ENCODE data around the gene SIRT4.
A peak's percentile ranks its signal among the peaks of the same experiment; 100 is the strongest.
"Not testable (repeated sequence)": the region's sequence is repeated elsewhere in the genome, so short reads cannot be mapped to it uniquely, and the experiment has no call there.

Gene SIRT4

GRCh38 chr12:120335447-120335846 lies 33.3 kb downstream of the SIRT4 start:
- not testable (repeated sequence) for DNase-seq (ENCODE audit: low spot score)

- not testable (repeated sequence) for DNase-seq (ENCODE audit: low spot score)
These were observed 34.3 kb downstream of the SIRT4 start for GRCh38 chr12:120336392-120336791.

GRCh38 chr12:120337730-120338129 lies 35.6 kb downstream of the SIRT4 start:
- no peak for DNase-seq (ENCODE audit: low spot score)

GRCh38 chr12:120339256-120339655 lies 37.1 kb downstream of the SIRT4 start:
- DNase-seq (ENCODE audit: low spot score), result no peak

- no peak for DNase-seq (ENCODE audit: low spot score)
These were observed 40.3 kb downstream of the SIRT4 start for GRCh38 chr12:120342175-120343038.

- no peak for DNase-seq (ENCODE audit: low spot score)
These were observed 41.0 kb downstream of the SIRT4 start for GRCh38 chr12:120343039-120343537.

- no peak for DNase-seq (ENCODE audit: low spot score)
These were observed 41.6 kb downstream of the SIRT4 start for GRCh38 chr12:120343692-120344091.

- DNase-seq (ENCODE audit: low spot score), result no peak
These were observed 43.9 kb downstream of the SIRT4 start for GRCh38 chr12:120346031-120346430.

GRCh38 chr12:120346681-120347080 lies 44.6 kb downstream of the SIRT4 start:
- no peak for DNase-seq (ENCODE audit: low spot score)

- no peak for DNase-seq (ENCODE audit: low spot score)
These were observed 45.6 kb downstream of the SIRT4 start for GRCh38 chr12:120347766-120348165.

GRCh38 chr12:120350576-120351350 lies 48.6 kb downstream of the SIRT4 start:
- DNase-seq (ENCODE audit: low spot score), result no peak

GRCh38 chr12:120352117-120352516 lies 50.0 kb downstream of the SIRT4 start:
- DNase-seq (ENCODE audit: low spot score), result no peak

GRCh38 chr12:120353136-120353535 lies 51.0 kb downstream of the SIRT4 start:
- no peak for DNase-seq (ENCODE audit: low spot score)

- no peak for DNase-seq (ENCODE audit: low spot score)
These were observed 51.6 kb downstream of the SIRT4 start for GRCh38 chr12:120353556-120354317.

GRCh38 chr12:120356567-120357030 lies 54.5 kb downstream of the SIRT4 start:
- peak; percentile 62 for DNase-seq (ENCODE audit: low spot score)

GRCh38 chr12:120357104-120357503 lies 55.0 kb downstream of the SIRT4 start:
- DNase-seq (ENCODE audit: low spot score), result no peak

- no peak for DNase-seq (ENCODE audit: low spot score)
These were observed 56.4 kb downstream of the SIRT4 start for GRCh38 chr12:120358412-120359100.

GRCh38 chr12:120359128-120359527 lies 57.0 kb downstream of the SIRT4 start:
- no peak for DNase-seq (ENCODE audit: low spot score)

GRCh38 chr12:120361506-120362208 lies 59.5 kb downstream of the SIRT4 start:
- no peak for DNase-seq (ENCODE audit: low spot score)

Measured in CD4-positive, alpha-beta T cell treated with Interleukin-6 at 100 ng/mL for 8 hours (primary cell).